GM11168 (cell line): ENCODE results near the gene TRPM8.
"Not testable (repeated sequence)": the region's sequence is repeated elsewhere in the genome, so short reads cannot be mapped to it uniquely, and the experiment has no call there.

Source experiments
- in situ Hi-C: fragments of 300-500 bp; cut with MboI; formaldehyde crosslinking; loops from one replicate; pipeline ENCODE4 v1.12.0; 2022; ENCODE audit warnings: low sequenced_read_pairs; ENCODE audit not compliant: unreplicated experiment

TRPM8 gene

GRCh38 chr2:233935426-233935825 lies 18.3 kb downstream of the TRPM8 start:
- in situ Hi-C loops, result no loop called here

GRCh38 chr2:233936089-233936488 lies 18.9 kb downstream of the TRPM8 start:
- in situ Hi-C loops, result no loop called here

GRCh38 chr2:233938676-233939370 lies 21.6 kb downstream of the TRPM8 start:
- in situ Hi-C loops, result no loop called here

- in situ Hi-C loops, result no loop called here
Measured at GRCh38 chr2:233940376-233941276, 23.5 kb downstream of the TRPM8 start.

GRCh38 chr2:233942731-233943130 lies 25.6 kb downstream of the TRPM8 start:
- in situ Hi-C loops, result no loop called here

- in situ Hi-C loops, result no loop called here
Measured at GRCh38 chr2:233944269-233944668, 27.1 kb downstream of the TRPM8 start.

- in situ Hi-C loops, result no loop called here
Measured at GRCh38 chr2:233944722-233945121, 27.5 kb downstream of the TRPM8 start.

- in situ Hi-C loops, result no loop called here
Measured at GRCh38 chr2:233945146-233945545, 28.0 kb downstream of the TRPM8 start.

GRCh38 chr2:233950078-233950825 lies 33.1 kb downstream of the TRPM8 start:
- in situ Hi-C loops, result no loop called here

- in situ Hi-C loops, result no loop called here
Measured at GRCh38 chr2:233952335-233952734, 35.2 kb downstream of the TRPM8 start.

- in situ Hi-C loops, result no loop called here
Measured at GRCh38 chr2:233953087-233953801, 36.1 kb downstream of the TRPM8 start.

GRCh38 chr2:233960203-233960602 lies 43.0 kb downstream of the TRPM8 start:
- in situ Hi-C loops, result no loop called here

- in situ Hi-C loops, result no loop called here
Measured at GRCh38 chr2:233961905-233962304, 44.7 kb downstream of the TRPM8 start.

GRCh38 chr2:233964581-233964980 lies 47.4 kb downstream of the TRPM8 start:
- in situ Hi-C loops, result no loop called here

- in situ Hi-C loops, result no loop called here
Measured at GRCh38 chr2:233965032-233965603, 47.9 kb downstream of the TRPM8 start.

GRCh38 chr2:233965646-233966045 lies 48.5 kb downstream of the TRPM8 start:
- in situ Hi-C loops, result not testable (repeated sequence)

GRCh38 chr2:233966388-233966787 lies 49.2 kb downstream of the TRPM8 start:
- in situ Hi-C loops, result no loop called here

- in situ Hi-C loops, result no loop called here
Measured at GRCh38 chr2:233967164-233967563, 50.0 kb downstream of the TRPM8 start.

- in situ Hi-C loops, result no loop called here
Measured at GRCh38 chr2:233968556-233968955, 51.4 kb downstream of the TRPM8 start.

- in situ Hi-C loops, result not testable (repeated sequence)
Measured at GRCh38 chr2:233972460-233972859, 55.3 kb downstream of the TRPM8 start.
